Erythroblast (primary cell): ENCODE data around the gene TRPM6.

ENCODE experiments used
- GATA1 ChIP-seq: IDR thresholded peaks from 2 replicates; pipeline ENCODE4 v1.6.1; 2011; ENCODE audit warnings: low read depth, mild to moderate bottlenecking, control low read depth, low read length, moderate library complexity
- POLR2A ChIP-seq: IDR thresholded peaks from 2 replicates; pipeline ENCODE4 v1.6.1; 2011; ENCODE audit warnings: mild to moderate bottlenecking, low read length

- no peak for TF ChIP-seq POLR2A
- no peak for TF ChIP-seq GATA1
Observed at GRCh38 chr9:74856989-74857388, 30.7 kb downstream of the TRPM6 start.
